ENCODE results near the gene F2.

F2 gene

GRCh38 chr11:46743693-46744339 lies 24.8 kb downstream of the F2 start:
- no peak for DNase-seq (ENCODE audit: low read depth)

- DNase-seq (ENCODE audit: low read depth) = no peak
Measured at GRCh38 chr11:46745328-46745727, 26.3 kb downstream of the F2 start.

DNA sequence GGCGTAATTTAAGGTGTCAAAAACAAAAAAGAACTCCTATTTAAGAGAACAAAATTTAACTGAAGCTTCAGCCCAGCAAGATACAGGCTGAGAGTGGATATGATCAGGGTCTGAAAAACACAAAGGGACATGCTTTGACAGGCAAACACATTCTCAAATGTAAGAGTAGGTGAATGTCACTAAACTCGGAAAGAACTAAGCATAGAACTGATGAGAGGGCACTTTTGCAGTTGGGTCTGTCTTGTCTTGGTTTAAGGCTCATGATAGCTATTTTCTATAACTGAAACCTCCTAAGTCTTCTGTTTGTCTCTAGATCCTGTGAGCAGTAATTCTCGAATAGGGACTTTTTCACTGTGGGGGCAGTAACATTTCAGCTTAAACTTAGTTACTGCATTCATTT lies 27.0 kb downstream of the F2 start:
- no peak for DNase-seq (ENCODE audit: low read depth)

DNA sequence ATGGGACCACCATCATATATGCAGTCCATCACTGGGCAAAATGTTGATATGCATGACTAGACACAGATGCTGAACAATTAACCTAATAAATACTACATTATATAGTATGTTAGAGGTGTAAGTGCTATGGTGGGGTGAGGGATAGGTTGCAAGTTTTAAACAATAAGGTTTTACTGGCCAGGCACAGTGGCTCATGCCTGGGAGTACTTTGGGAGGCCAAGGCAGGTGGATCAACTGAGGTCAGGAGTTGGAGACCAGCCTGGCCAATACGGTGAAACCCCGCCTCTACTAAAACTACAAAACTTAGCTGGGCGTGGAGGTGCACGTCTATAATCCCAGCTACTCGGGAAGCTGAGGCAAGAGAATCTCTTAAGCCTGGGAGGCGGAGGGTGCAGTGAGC lies 28.1 kb downstream of the F2 start:
- DNase-seq (ENCODE audit: low read depth) = no peak

- DNase-seq (ENCODE audit: low read depth) = no peak
Measured at GRCh38 chr11:46755962-46756361, 36.9 kb downstream of the F2 start.

GRCh38 chr11:46759196-46759595 lies 40.2 kb downstream of the F2 start:
- no peak for DNase-seq (ENCODE audit: low read depth)

DNA sequence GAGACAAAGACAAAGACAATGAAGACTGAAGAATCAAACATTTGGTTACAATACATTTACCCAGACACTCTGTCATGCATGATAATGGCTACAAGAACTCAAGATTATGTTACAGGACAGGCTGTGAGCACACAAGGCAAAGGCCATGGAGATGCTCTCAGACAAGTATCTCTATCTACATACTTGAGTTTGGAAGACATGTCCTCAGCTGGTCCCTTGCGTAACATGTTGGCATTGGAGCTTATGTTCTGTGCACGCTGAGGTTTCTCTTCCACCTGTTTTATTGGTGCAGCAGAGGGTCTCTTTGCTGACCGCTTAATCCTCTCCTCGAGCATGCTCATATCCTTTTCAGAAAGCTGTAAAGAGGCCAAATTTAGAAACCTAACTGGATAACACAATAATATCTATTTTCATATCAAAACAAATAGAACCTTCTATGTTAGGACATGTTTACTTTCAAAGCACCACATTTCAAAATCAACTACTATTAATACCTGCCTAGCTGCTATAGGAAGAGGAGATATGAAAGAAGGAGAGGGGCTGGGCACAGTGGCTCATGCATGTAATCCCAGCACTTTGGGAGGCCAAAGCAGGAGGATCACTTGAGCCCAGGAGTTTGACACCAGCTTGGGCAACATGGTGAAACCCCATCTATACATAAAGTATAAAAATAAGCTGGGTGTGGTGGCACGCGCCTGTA lies 41.6 kb downstream of the F2 start:
- no peak for DNase-seq (ENCODE audit: low read depth)

DNA sequence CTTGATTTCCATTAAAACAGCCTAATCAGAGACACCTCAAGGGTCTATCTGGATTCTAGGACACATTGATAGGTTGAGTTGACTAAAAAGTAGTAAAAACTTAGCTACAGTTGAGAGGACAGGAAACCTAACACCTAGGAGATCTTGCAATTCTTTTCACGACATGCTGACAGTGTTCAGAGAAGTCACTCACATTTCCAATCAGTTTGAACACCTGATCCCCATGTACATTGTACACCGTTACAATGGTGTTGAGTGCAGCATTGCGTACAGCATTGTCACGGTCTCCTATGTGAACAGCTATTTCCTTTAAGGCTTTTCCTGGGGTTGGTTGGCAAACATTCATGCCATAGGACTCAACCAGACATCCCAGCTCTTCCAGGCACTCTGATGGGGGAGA lies 42.8 kb downstream of the F2 start:
- no peak for DNase-seq (ENCODE audit: low read depth)

GRCh38 chr11:46762248-46762647 lies 43.2 kb downstream of the F2 start:
- DNase-seq (ENCODE audit: low read depth) = no peak

DNA sequence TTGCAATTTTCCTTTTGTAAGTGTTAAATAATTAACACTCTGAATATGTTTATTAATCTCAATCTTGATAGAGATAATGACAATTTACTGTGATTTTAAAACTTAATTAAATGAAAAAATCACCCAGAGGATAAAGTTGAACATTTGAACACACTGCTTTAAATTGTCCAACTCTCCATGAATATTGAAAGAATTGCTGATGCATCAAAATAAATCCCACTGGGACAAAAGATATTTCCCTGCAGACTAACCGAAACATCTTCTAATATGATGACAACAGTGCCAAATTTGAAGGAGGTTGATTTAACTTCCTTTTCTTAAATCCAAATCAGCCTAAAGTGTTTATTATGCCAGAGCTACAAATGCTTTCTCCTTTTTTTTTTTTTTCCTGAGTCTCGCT lies 47.6 kb downstream of the F2 start:
- no peak for DNase-seq (ENCODE audit: low read depth)

DNA sequence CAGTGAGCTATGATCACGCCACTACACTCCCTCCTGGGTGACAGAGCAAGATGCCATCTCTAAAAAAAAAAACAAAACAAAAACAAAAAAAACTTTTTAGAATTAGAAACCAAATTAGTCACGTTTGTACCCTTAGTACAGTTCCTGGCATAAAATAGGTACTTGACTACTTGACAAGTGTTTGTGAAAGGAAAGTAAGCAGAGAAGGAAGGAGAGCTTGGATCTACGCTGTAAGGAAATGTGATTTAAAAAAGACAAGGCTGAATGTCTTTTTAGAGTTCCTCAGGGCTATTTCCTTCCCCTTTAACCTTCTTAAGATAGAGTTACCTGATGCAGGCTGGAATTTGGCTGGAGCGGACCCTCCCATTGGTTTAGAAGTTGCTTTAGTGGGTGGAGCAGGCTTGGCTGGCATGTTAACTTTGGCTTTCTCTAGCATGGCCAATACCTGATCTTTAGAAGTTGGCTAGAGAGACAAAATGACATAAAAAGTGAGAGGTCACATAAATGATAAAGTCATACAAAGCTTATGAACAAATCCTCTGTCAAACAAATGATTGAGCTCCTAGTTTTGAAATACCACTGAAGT lies 50.7 kb downstream of the F2 start:
- no peak for DNase-seq (ENCODE audit: low read depth)

GRCh38 chr11:46776878-46777277 lies 57.9 kb downstream of the F2 start:
- DNase-seq (ENCODE audit: low read depth) = no peak

DNA sequence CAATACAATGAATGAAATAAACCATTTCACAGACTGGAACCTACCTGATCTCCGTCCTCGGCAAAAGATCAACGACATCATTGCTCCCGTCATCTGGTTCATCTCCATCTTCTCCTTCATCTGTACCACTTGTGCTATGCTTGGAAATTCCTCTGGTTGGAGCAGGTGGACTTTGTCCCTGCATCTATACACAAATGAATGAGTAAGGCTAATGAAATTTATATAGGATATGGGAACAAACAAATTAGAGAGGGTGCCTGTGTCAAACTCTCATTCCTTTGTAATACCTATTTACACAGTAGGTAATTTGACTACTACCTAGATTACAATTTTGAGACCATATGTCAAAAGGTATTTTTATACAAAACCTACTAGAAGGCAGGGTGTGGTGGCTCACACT lies 59.4 kb downstream of the F2 start:
- DNase-seq (ENCODE audit: low read depth) = no peak
